ENCODE measurements around the gene ADAMTS19. TPM values are rescaled to one million over a fixed set of nuclear protein-coding genes. Genes with fewer than 3 reads are reported as not detected.

Gene ADAMTS19
- total and polyA plus RNA-seq, 9 of the 15 experiments (the other 6 are each of a cell fraction or from before 2014, with no cell fraction given) = not detected

DNA sequence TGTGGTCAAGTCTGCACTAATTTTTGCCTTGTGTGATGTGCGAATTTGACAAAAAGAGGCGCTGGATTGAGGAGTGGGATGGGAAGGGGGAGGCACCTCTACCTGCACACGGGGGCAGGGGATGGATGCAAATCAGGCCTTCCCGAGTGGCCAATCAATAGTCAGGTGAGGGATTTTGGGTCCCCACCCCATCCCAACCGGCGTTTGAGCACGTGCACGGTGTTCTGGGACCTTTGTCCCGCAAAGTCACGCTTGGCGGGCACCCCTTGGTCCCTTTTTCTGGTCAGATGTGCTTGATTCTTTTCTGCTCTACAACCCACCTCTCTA, 685 bp upstream of the ADAMTS19 start:
- no peak overlapping the region for H2AFZ ChIP-seq (ENCODE audit: low read depth, low read length)
- TF ChIP-seq POLR2AphosphoS5 (IDR thresholded peaks at IDR 0.05; ENCODE audit: control insufficient read depth, insufficient read depth, low read depth, low read length) (no peak), JUN (IDR thresholded peaks at IDR 0.05; ENCODE audit: borderline replicate concordance, low read depth, low read length) (no peak), JUN (CRISPR knock-in tag; IDR thresholded peaks at IDR 0.05; ENCODE audit: borderline replicate concordance) (no peak)
- 0% methylated on average over 6 of the region's 11 CpGs for WGBS (ENCODE audit: insufficient coverage, low coverage, missing lambda C conversion rate)
- POLR2A ChIA-PET = no interaction called here
- in situ Hi-C loops (cut with MboI) = no loop called here
- no peak overlapping the region for H3K27ac ChIP-seq (ENCODE audit: extremely low read depth, low read depth, low read length)
- H3K36me3 ChIP-seq (ENCODE audit: control insufficient read depth, insufficient read depth, low read length) = no peaks in the 10 kb centered on the region
- no peak overlapping the region for H3K4me3 ChIP-seq
- no peak for ATAC-seq
- H3K4me2 ChIP-seq (ENCODE audit: insufficient read depth, low read length) = no peak overlapping the region
- no peaks in the 10 kb centered on the region for H3K9me3 ChIP-seq (replicated peaks; ENCODE audit: control insufficient read depth, insufficient read depth, low read depth, low read length)
- intact Hi-C loops (cut with micrococcal nuclease) = no loop called here
- H3K27me3 ChIP-seq (ENCODE audit: control insufficient read depth in 2 of 2, insufficient read depth in 2 of 2, low read length in 2 of 2) = no peaks in the 10 kb centered on the region; a peak in 1 of 5 replicates
- no peaks in the 10 kb centered on the region; a peak in 1 of 5 replicates for H3K4me1 ChIP-seq (replicated peaks in 1 of 2; ENCODE audit: control insufficient read depth in 2 of 2, insufficient read depth in 2 of 2, low read length in 2 of 2)
- DNase-seq (ENCODE audit: extremely low read depth in 1 of 4, low spot score in 3 of 4) = no peak
- no TSS peak for BruUV-seq (replicated peaks)
- H3K9ac ChIP-seq (ENCODE audit: insufficient read depth in 1 of 2, low read depth in 2 of 2, low read length in 2 of 2) = no peak overlapping the region
- CTCF ChIA-PET (ENCODE audit: low intra/inter-chr PET ratio) = no interaction called here
- H4K20me1 ChIP-seq (replicated peaks; ENCODE audit: control insufficient read depth, insufficient read depth, low read length) = no peaks in the 10 kb centered on the region
- no peaks in the 10 kb centered on the region for H3K9me1 ChIP-seq (ENCODE audit: control insufficient read depth, insufficient read depth, low read length)
- no peaks in the 10 kb centered on the region for H3K79me2 ChIP-seq (ENCODE audit: control insufficient read depth, insufficient read depth, low read length)
- no peak for FAIRE-seq

DNA sequence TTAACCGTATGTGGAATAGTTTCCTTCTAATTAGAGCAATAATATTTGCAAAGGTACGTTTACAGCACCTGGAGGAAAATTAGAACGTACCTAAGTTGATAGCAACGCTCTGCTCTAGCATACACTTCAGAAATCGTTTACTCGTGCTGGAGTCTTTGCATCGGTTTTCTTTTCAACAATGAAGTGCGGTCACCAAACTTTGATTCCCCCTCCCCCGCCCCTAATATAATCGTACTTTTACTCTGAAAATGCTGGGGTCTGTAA, 506 bp downstream of the ADAMTS19 start:
- no peak overlapping the region for H3K4me3 ChIP-seq
- no TSS peak for BruUV-seq (replicated peaks)

More for the DNA sequence above, 506 bp downstream of the ADAMTS19 start:
- ChIA-PET CTCF (ENCODE audit: low intra/inter-chr PET ratio) (no interaction called here), POLR2A (no interaction called here)
- WGBS (ENCODE audit: insufficient coverage, low coverage, missing lambda C conversion rate) = 8% methylated on average over 10 of the region's 10 CpGs
- Histone ChIP-seq H2AFZ (ENCODE audit: low read depth, low read length) (no peak overlapping the region), H3K27ac (ENCODE audit: extremely low read depth, low read depth, low read length) (no peak overlapping the region), H3K36me3 (ENCODE audit: control insufficient read depth, insufficient read depth, low read length) (no peaks in the 10 kb centered on the region), H4K20me1 (replicated peaks; ENCODE audit: control insufficient read depth, insufficient read depth, low read length) (no peaks in the 10 kb centered on the region), H3K4me2 (ENCODE audit: insufficient read depth, low read length) (no peak overlapping the region), H3K4me1 (replicated peaks in 1 of 2; ENCODE audit: control insufficient read depth in 2 of 2, insufficient read depth in 2 of 2, low read length in 2 of 2) (no peaks in the 10 kb centered on the region; a peak in 1 of 5 replicates), H3K9ac (ENCODE audit: insufficient read depth in 1 of 2, low read depth in 2 of 2, low read length in 2 of 2) (no peak overlapping the region), H3K9me1 (ENCODE audit: control insufficient read depth, insufficient read depth, low read length) (no peaks in the 10 kb centered on the region), H3K27me3 (ENCODE audit: control insufficient read depth in 2 of 2, insufficient read depth in 2 of 2, low read length in 2 of 2) (no peaks in the 10 kb centered on the region; a peak in 1 of 5 replicates), H3K79me2 (ENCODE audit: control insufficient read depth, insufficient read depth, low read length) (no peaks in the 10 kb centered on the region), H3K9me3 (replicated peaks; ENCODE audit: control insufficient read depth, insufficient read depth, low read depth, low read length) (no peaks in the 10 kb centered on the region)
- FAIRE-seq = no peak
- in situ Hi-C loops (cut with MboI) = no loop called here
- ATAC-seq = no peak
- no peak for TF ChIP-seq CLOCK (CRISPR knock-in tag; IDR thresholded peaks at IDR 0.05; ENCODE audit: borderline replicate concordance)
- no peak for TF ChIP-seq SFPQ (IDR thresholded peaks at IDR 0.05; ENCODE audit: low read depth, low read length)
- no peak for TF ChIP-seq ETS2 (tag; IDR thresholded peaks at IDR 0.05; ENCODE audit: borderline replicate concordance, poor library complexity, severe bottlenecking)
- TF ChIP-seq, protein P1, sequence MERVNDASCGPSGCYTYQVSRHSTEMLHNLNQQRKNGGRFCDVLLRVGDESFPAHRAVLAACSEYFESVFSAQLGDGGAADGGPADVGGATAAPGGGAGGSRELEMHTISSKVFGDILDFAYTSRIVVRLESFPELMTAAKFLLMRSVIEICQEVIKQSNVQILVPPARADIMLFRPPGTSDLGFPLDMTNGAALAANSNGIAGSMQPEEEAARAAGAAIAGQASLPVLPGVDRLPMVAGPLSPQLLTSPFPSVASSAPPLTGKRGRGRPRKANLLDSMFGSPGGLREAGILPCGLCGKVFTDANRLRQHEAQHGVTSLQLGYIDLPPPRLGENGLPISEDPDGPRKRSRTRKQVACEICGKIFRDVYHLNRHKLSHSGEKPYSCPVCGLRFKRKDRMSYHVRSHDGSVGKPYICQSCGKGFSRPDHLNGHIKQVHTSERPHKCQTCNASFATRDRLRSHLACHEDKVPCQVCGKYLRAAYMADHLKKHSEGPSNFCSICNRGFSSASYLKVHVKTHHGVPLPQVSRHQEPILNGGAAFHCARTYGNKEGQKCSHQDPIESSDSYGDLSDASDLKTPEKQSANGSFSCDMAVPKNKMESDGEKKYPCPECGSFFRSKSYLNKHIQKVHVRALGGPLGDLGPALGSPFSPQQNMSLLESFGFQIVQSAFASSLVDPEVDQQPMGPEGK (CRISPR knock-in tag; IDR thresholded peaks at IDR 0.05; ENCODE audit: borderline replicate concordance) = no peak
- intact Hi-C loops (cut with micrococcal nuclease) = no loop called here
- DNase-seq (ENCODE audit: extremely low read depth in 1 of 4, low spot score in 3 of 4) = no peak

Data from K562 (cell line).